ENCODE results near the gene FBXO9. TPM values are rescaled to one million over a fixed set of nuclear protein-coding genes. Genes with fewer than 3 reads are reported as not detected.

FBXO9 gene
- total RNA-seq, 1 experiment from 2014 or later: 71.0 TPM

DNA sequence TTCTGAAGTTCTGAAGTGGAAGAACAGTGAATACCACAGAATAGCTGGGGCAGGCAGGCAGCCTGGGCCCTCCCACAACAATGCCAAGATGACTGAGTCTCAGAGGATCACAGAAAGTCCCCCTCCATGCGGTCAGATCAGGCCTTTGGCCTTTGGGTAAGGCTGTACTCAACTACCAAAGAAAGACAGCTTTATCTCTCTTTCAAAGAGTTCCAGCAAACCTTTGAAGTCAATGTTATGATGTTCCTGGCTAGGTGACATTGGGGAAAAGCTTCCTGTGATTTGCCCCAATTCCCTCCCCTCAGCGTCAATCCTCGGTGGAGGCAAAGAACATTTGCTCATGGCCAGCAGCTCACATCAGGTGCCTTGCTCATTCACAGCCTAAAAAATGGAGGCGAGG is 10.7 kb upstream of the FBXO9 start:
- no peak for DNase-seq (ENCODE audit: low read depth, low spot score)
- intact Hi-C loops (cut with micrococcal nuclease): no loop called here
- H3K4me1 ChIP-seq (ENCODE audit: control insufficient read depth in 1 of 2, insufficient read depth in 2 of 2, low read length in 2 of 2): 0 out of 4 replicates have a peak, but pooled peaks cover 0 to under 1% of the 10 kb centered on the region in 2 experiments
- no peak overlapping the region for H3K27ac ChIP-seq (ENCODE audit: low read depth, low read length)
- H3K36me3 ChIP-seq (ENCODE audit: control insufficient read depth in 1 of 2, insufficient read depth in 2 of 2, low read length in 2 of 2): no peaks in the 10 kb centered on the region
- H3K79me2 ChIP-seq (ENCODE audit: insufficient read depth, low read length): no peaks in the 10 kb centered on the region
- BruUV-seq (replicated peaks): no TSS peak
- no peaks in the 10 kb centered on the region for H3K9me3 ChIP-seq (ENCODE audit: control insufficient read depth in 1 of 2, insufficient read depth in 1 of 2, low read depth in 1 of 2, low read length in 2 of 2)
- no peaks in the 10 kb centered on the region for H4K20me1 ChIP-seq (ENCODE audit: insufficient read depth)
- no peak overlapping the region for H2AFZ ChIP-seq (ENCODE audit: low read depth, low read length, poor library complexity, severe bottlenecking)
- no peaks in the 10 kb centered on the region for H3K27me3 ChIP-seq (ENCODE audit: insufficient read depth, low read length)
- POLR2A ChIA-PET: interaction anchor here (1.0 kb wide), 1 partner anchor 12 kb away, joined by 4 read pairs; no protein-coding TSS in a partner anchor
- CTCF ChIA-PET: no interaction called here
- TF ChIP-seq POLR2AphosphoS5 (IDR thresholded peaks at IDR 0.05; ENCODE audit: low read depth, low read length) (no peak), SRF (IDR thresholded peaks at IDR 0.05; ENCODE audit: low read depth) (no peak), SIN3A (IDR thresholded peaks at IDR 0.05; ENCODE audit: low read depth) (no peak)
- no peak overlapping the region for H3K4me3 ChIP-seq (replicated peaks in 1 of 2; ENCODE audit: low read depth in 1 of 2, low read length in 2 of 2)
- no peak overlapping the region for H3K9ac ChIP-seq (ENCODE audit: low read length)
- ATAC-seq: no peak
- no peak overlapping the region for H3K4me2 ChIP-seq (ENCODE audit: low read length)
- RAD21 ChIA-PET (ENCODE audit: low non-redundant PET in 1 of 2, low total read pairs in 2 of 2, uncharacterized antibody in 2 of 2, unreplicated experiment in 2 of 2): no interaction called here
- H3K9me2 ChIP-seq (ENCODE audit: insufficient read depth): no peaks in the 10 kb centered on the region

- H4K20me1 ChIP-seq (ENCODE audit: insufficient read depth): no peaks in the 10 kb centered on the region
- H2AFZ ChIP-seq (ENCODE audit: low read depth, low read length, poor library complexity, severe bottlenecking): no peak overlapping the region
- POLR2A ChIA-PET: no interaction called here
- CTCF ChIA-PET: no interaction called here
- ATAC-seq (no peak), DNase-seq (ENCODE audit: low read depth, low spot score) (no peak)
- no peak overlapping the region for H3K4me3 ChIP-seq (replicated peaks in 1 of 2; ENCODE audit: low read depth in 1 of 2, low read length in 2 of 2)
- no peak overlapping the region for H3K4me2 ChIP-seq (ENCODE audit: low read length)
- TF ChIP-seq SRF (IDR thresholded peaks at IDR 0.05; ENCODE audit: low read depth) (no peak), POLR2A (IDR thresholded peaks at IDR 0.05; ENCODE audit: borderline replicate concordance, extremely low read depth, insufficient read depth, insufficient read length) (no peak), POLR2AphosphoS5 (IDR thresholded peaks at IDR 0.05; ENCODE audit: low read depth, low read length) (no peak), YY1 (IDR thresholded peaks at IDR 0.05; ENCODE audit: extremely low read depth, insufficient replicate concordance, low read depth, low read length) (no peak), MAX (IDR thresholded peaks at IDR 0.05) (no peak), FOSL1 (IDR thresholded peaks at IDR 0.05; ENCODE audit: low read depth) (no peak), EGR1 (IDR thresholded peaks at IDR 0.05; ENCODE audit: low read depth) (no peak), ZFX (IDR thresholded peaks at IDR 0.05) (no peak), SP1 (IDR thresholded peaks at IDR 0.05; ENCODE audit: low read depth) (no peak), ATF3 (IDR thresholded peaks at IDR 0.05) (no peak)
- RAD21 ChIA-PET (ENCODE audit: low non-redundant PET in 1 of 2, low total read pairs in 2 of 2, uncharacterized antibody in 2 of 2, unreplicated experiment in 2 of 2): no interaction called here
- BruUV-seq (replicated peaks): no TSS peak
- no peak overlapping the region for H3K9ac ChIP-seq (ENCODE audit: low read length)
- H3K79me2 ChIP-seq (ENCODE audit: insufficient read depth, low read length): no peaks in the 10 kb centered on the region
- H3K27me3 ChIP-seq (ENCODE audit: insufficient read depth, low read length): no peaks in the 10 kb centered on the region
- H3K9me3 ChIP-seq (ENCODE audit: control insufficient read depth in 1 of 2, insufficient read depth in 1 of 2, low read depth in 1 of 2, low read length in 2 of 2): no peaks in the 10 kb centered on the region
- no peak overlapping the region for H3K27ac ChIP-seq (ENCODE audit: low read depth, low read length)
- H3K4me1 ChIP-seq (ENCODE audit: control insufficient read depth in 1 of 2, insufficient read depth in 2 of 2, low read length in 2 of 2): peaks cover 7 to 10% of the 10 kb centered on the region in 2 experiments; a peak in 3 of 4 replicates
- no peaks in the 10 kb centered on the region for H3K36me3 ChIP-seq (ENCODE audit: control insufficient read depth in 1 of 2, insufficient read depth in 2 of 2, low read length in 2 of 2)
- H3K9me2 ChIP-seq (ENCODE audit: insufficient read depth): no peaks in the 10 kb centered on the region
- intact Hi-C loops (cut with micrococcal nuclease): no loop called here
Observed at GRCh38 chr6:53055873-53056272, 9.3 kb upstream of the FBXO9 start.

Data from HCT116 (cell line).